ENCODE measurements around the gene SCN4A. TPM values are rescaled to one million over a fixed set of nuclear protein-coding genes. Genes with fewer than 3 reads are reported as not detected.
A peak's percentile ranks its signal among the peaks of the same experiment; 100 is the strongest.
"Not testable (repeated sequence)": the region's sequence is repeated elsewhere in the genome, so short reads cannot be mapped to it uniquely, and the experiment has no call there.

SCN4A gene
- total RNA-seq, 1 donor: not detected

DNA sequence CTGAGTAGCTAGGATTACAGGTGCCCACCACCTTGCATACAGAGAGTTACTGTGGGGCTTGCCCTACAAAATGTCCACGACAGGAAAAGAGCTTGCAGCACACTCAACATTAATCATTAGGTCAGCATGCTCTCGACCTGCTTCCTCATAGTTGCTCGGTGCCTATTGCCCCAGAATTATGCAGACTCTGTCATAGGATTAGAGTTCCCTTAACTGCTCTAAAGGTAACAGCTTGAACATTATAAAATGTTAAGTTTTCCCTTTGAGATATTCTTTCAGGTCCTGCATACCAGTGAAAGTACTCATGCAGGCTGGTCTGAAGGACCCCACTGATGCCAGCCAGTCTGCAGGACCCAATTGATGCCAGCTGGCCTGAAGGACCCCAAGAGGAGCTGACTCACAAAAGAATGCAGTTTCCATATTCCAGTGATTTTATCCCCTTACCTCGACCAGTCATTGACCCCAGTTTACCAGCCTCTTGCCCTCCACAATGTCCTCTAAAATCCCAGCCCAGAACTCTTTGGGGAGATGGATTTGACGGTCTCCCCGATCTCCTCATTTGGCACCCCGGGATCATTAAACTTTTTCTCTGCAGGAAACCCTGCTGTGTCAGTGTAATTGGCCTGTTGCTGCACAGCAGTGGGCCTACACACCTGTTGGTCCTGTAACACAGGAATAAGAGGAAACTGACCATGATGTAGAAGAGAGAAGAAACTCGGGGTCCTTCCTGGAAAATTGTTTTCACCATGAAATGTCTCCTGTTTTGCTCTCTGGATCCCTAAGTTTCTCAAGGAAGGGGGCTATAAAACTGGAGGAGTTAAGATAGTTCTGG lies 37.1 kb upstream of the SCN4A start:
- H3K4me3 ChIP-seq (ENCODE audit: low read depth, low read length): no peak overlapping the region
- TF ChIP-seq, protein P1, sequence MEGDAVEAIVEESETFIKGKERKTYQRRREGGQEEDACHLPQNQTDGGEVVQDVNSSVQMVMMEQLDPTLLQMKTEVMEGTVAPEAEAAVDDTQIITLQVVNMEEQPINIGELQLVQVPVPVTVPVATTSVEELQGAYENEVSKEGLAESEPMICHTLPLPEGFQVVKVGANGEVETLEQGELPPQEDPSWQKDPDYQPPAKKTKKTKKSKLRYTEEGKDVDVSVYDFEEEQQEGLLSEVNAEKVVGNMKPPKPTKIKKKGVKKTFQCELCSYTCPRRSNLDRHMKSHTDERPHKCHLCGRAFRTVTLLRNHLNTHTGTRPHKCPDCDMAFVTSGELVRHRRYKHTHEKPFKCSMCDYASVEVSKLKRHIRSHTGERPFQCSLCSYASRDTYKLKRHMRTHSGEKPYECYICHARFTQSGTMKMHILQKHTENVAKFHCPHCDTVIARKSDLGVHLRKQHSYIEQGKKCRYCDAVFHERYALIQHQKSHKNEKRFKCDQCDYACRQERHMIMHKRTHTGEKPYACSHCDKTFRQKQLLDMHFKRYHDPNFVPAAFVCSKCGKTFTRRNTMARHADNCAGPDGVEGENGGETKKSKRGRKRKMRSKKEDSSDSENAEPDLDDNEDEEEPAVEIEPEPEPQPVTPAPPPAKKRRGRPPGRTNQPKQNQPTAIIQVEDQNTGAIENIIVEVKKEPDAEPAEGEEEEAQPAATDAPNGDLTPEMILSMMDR (IDR thresholded peaks at IDR 0.05; ENCODE audit: insufficient read depth, low read depth, low read length): no peak
- no peak for DNase-seq (ENCODE audit: low read depth)

- DNase-seq (ENCODE audit: low read depth): no peak
- TF ChIP-seq, protein P1 (IDR thresholded peaks at IDR 0.05; ENCODE audit: insufficient read depth, low read depth, low read length): no peak
- H3K4me3 ChIP-seq (ENCODE audit: low read depth, low read length): no peak overlapping the region
These were observed 36.1 kb upstream of the SCN4A start for GRCh38 chr17:64008830-64009229.

GRCh38 chr17:64008346-64008745 lies 35.6 kb upstream of the SCN4A start:
- no peak overlapping the region for H3K4me3 ChIP-seq (ENCODE audit: low read depth, low read length)
- DNase-seq (ENCODE audit: low read depth): no peak
- TF ChIP-seq, protein P1 (IDR thresholded peaks at IDR 0.05; ENCODE audit: insufficient read depth, low read depth, low read length): no peak

DNA sequence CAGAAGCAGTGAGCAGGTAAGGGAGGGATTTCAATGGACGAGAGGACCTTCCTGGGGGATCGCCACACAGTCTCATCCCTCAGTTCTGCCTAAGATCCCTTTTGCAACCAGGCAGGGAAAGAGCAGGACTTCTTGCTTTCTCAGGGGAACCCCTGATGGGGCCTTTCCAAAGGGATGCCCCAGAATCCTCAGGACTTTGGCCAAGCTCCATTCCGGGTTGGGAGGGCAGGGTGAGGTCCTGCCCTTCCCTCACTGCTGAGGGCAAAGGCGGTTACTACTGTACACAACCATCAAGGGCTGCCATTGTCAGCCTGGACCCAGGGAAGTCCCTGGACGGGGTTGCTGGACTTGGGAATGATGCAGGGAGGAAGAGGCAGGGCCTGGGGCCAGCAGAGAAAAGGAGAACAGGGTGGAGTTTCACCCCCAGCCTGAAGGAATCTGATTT lies 35.1 kb upstream of the SCN4A start:
- no peak overlapping the region for H3K4me3 ChIP-seq (ENCODE audit: low read depth, low read length)
- DNase-seq (ENCODE audit: low read depth): no peak
- TF ChIP-seq, protein P1 (IDR thresholded peaks at IDR 0.05; ENCODE audit: insufficient read depth, low read depth, low read length): no peak

GRCh38 chr17:64007089-64007837 lies 34.5 kb upstream of the SCN4A start:
- not testable (repeated sequence) for H3K4me3 ChIP-seq (ENCODE audit: low read depth, low read length); DNase-seq (ENCODE audit: low read depth)

GRCh38 chr17:64006361-64007088 lies 33.8 kb upstream of the SCN4A start:
- no peak overlapping the region for H3K4me3 ChIP-seq (ENCODE audit: low read depth, low read length)
- DNase-seq (ENCODE audit: low read depth): peak; percentile 18
- TF ChIP-seq, protein P1 (IDR thresholded peaks at IDR 0.05; ENCODE audit: insufficient read depth, low read depth, low read length): no peak

DNA sequence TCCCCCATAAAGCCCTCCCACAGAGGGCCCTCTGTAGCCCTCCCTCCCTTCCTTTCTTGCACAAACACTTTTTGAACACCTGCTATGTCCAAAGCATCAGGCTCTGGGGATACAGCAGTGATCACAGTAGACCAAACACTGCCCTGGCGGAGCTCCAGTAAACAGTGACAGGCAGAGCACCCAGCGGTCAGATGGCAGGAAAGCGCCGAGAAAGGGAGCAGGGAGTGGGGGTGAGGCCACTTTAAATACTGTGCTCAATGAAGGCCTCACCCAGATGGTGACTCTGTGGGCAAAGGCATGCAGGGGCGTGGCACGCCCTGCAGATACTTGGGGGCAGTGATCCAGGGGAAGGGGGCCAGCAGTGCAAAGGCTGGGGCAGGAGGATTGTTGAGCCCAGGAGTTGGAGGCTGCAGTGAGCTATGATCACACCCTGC lies 33.0 kb upstream of the SCN4A start:
- no peak for DNase-seq (ENCODE audit: low read depth)
- no peak overlapping the region for H3K4me3 ChIP-seq (ENCODE audit: low read depth, low read length)
- TF ChIP-seq, protein P1 (IDR thresholded peaks at IDR 0.05; ENCODE audit: insufficient read depth, low read depth, low read length): no peak
